Thymus (tissue), 11 donors: ENCODE measurements around the gene HID1. TPM values are rescaled to one million over a fixed set of nuclear protein-coding genes. Genes with fewer than 3 reads are reported as not detected.

Experiments
- DNase-seq, 9 donors: peaks; one replicate each; pipeline ENCODE4 v3.0.0-alpha.2; 2013; ENCODE audit warnings: low spot score in 9 of 9, low read depth in 6 of 9, missing footprints in 1 of 9
- H3K27ac ChIP-seq, 2 donors: one replicate each; pipeline ENCODE4 v1.5.1; 2013; ENCODE audit warnings: control low read depth in 1 of 2, low read depth in 1 of 2, low read length in 1 of 2, mild to moderate bottlenecking in 1 of 2, moderate library complexity in 1 of 2
- H3K27me3 ChIP-seq, 2 donors: one replicate each; pipeline ENCODE4 v1.5.1; 2013; ENCODE audit warnings: low read length in 1 of 2; ENCODE audit not compliant: control insufficient read depth in 2 of 2, insufficient read depth in 1 of 2
- H3K36me3 ChIP-seq, 2 donors: one replicate each; pipeline ENCODE4 v1.5.1; 2013; ENCODE audit warnings: low read length in 1 of 2, mild to moderate bottlenecking in 1 of 2, moderate library complexity in 1 of 2; ENCODE audit not compliant: control insufficient read depth in 2 of 2, insufficient read depth in 2 of 2
- H3K4me1 ChIP-seq, 2 donors: one replicate each; pipeline ENCODE4 v1.5.1; 2013; ENCODE audit warnings: low read length in 2 of 2; ENCODE audit not compliant: control insufficient read depth in 2 of 2, insufficient read depth in 2 of 2
- H3K4me3 ChIP-seq, 2 donors: one replicate each; pipeline ENCODE4 v1.5.1; 2013; ENCODE audit warnings: low read length in 2 of 2, control low read depth in 1 of 2, mild to moderate bottlenecking in 1 of 2
- H3K9me3 ChIP-seq, 2 donors: one replicate each; pipeline ENCODE4 v1.5.1; 2013; ENCODE audit warnings: low read length in 1 of 2, mild to moderate bottlenecking in 1 of 2; ENCODE audit not compliant: control insufficient read depth in 2 of 2, insufficient read depth in 1 of 2
- WGBS: extraction: QIAGEN DNeasy Blood & Tissue Kit; methylation state at CpG from one replicate; pipeline ENCODE4 v1.1.7; 2013; 5-methylcytosine and 5-hydroxymethylcytosine counted together
- polyA plus RNA-seq: library from polyadenylated mRNA; stranded (reverse); fragments of 200-250 nt; gene quantifications from one replicate; pipeline ENCODE4 v1.2.3, GENCODE V29; 2013
- total RNA-seq: library from RNA; stranded (reverse); fragments of 120-200 nt; gene quantifications from one replicate; pipeline ENCODE4 v1.2.4, GENCODE V29; 2013
- donor health status: healthy.

The HID1 gene
- total and polyA plus RNA-seq, 2 donors: 1.3 to 9.9 TPM

DNA sequence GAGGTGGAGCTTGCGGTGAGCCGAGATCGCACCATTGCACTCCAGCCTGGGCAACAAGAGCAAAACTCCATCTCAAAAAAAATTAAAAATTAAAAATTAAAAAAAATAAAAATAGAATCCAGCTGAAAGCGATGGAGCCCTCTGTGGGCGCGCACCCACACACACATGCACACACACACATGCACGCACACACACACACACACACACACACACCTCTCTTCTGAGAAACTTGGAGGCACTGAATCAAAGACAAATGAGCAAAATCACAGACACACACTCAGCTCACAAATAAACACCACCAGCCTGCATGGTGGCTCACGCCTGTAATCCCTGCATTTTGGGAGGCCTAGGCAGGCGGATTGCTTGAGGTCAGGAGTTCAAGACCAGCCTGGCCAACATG is 69.5 kb downstream of the HID1 start:
- H3K27ac ChIP-seq: no peak overlapping the region
- no peaks in the 10 kb centered on the region for H3K9me3 ChIP-seq
- H3K4me3 ChIP-seq: no peak overlapping the region
- H3K4me1 ChIP-seq: no peaks in the 10 kb centered on the region
- H3K36me3 ChIP-seq: no peaks in the 10 kb centered on the region
- no peak for DNase-seq
- peaks cover 0 to 40% of the 10 kb centered on the region in 2 donors for H3K27me3 ChIP-seq
- WGBS: 91% methylated on average over 9 of the region's 9 CpGs

DNA sequence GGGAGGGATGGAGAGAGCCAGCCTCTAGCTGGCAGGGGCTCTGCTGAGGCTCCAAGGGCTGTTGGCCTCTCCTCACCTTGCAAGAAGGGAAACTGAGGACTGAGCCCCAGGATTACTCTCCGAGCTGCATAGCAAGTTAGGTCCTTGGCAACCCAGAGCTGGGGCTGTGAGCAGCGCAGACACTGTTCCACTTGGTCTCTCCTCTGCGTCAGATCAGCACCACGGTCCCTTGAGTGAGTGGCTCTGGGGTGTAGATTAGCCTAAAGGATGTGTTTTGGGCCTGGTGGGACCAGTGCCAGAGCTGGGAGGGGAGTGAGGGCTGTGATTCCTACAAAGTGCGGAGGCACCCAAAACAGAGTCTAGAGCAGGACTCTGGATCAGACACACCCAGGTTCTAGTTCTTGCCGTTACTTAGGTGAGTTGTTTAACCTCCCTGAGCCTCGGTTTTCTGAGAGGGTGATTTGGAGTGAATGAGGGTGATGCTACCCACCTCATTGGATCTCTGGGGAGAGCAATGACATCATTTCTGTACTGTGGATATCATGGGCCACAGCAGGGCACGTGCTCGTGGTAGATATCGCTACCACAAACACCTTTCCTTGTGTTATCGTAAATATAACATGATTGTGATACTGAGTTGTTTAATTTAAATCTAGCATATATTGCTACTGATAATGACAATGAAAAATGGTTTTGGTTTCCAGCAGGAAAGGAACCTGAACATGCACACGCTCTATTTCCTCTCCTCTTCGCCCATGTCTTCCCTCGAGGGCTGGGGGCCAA is 71.0 kb downstream of the HID1 start:
- H3K27me3 ChIP-seq: peaks cover 2 to 49% of the 10 kb centered on the region in 2 donors
- no peaks in the 10 kb centered on the region for H3K36me3 ChIP-seq
- DNase-seq: no peak
- no peak overlapping the region for H3K4me3 ChIP-seq
- H3K27ac ChIP-seq: no peak overlapping the region
- WGBS: 47% methylated on average over 14 of the region's 14 CpGs
- H3K9me3 ChIP-seq: no peaks in the 10 kb centered on the region
- no peaks in the 10 kb centered on the region for H3K4me1 ChIP-seq

Other genes with a start within 250 kb of the HID1 start
- gene RAB37, start 235.5 kb downstream of the HID1 start, total RNA-seq: 19.9 TPM
- gene RAB37, start 235.5 kb downstream of the HID1 start, polyA plus RNA-seq: 29.3 TPM
- 49.5 TPM for gene NHERF1, start 224.1 kb downstream of the HID1 start, total RNA-seq
- 56.6 TPM for gene NHERF1, start 224.1 kb downstream of the HID1 start, polyA plus RNA-seq
- gene NAT9, start 196.4 kb downstream of the HID1 start, total RNA-seq: 17.8 TPM
- 31.1 TPM for gene NAT9, start 196.4 kb downstream of the HID1 start, polyA plus RNA-seq
- 0.05 TPM for gene GRIN2C, start 112.9 kb downstream of the HID1 start, total RNA-seq
- gene GRIN2C, start 112.9 kb downstream of the HID1 start, polyA plus RNA-seq: 0.07 TPM
- 8.2 TPM for gene FDXR, start 99.8 kb downstream of the HID1 start, total RNA-seq
- gene FDXR, start 99.8 kb downstream of the HID1 start, polyA plus RNA-seq: 14.1 TPM
- gene FADS6, start 79.1 kb downstream of the HID1 start, total RNA-seq: 0.14 TPM
- 1.0 TPM for gene FADS6, start 79.1 kb downstream of the HID1 start, polyA plus RNA-seq
- 0.09 TPM for gene USH1G, start 49.5 kb downstream of the HID1 start, total RNA-seq
- gene USH1G, start 49.5 kb downstream of the HID1 start, polyA plus RNA-seq: 0.14 TPM
- 0.05 TPM for gene OTOP2, start 48.5 kb downstream of the HID1 start, total RNA-seq
- 0.23 TPM for gene OTOP2, start 48.5 kb downstream of the HID1 start, polyA plus RNA-seq
- under 0.01 TPM for gene OTOP3, start 36.9 kb downstream of the HID1 start, total RNA-seq
- gene OTOP3, start 36.9 kb downstream of the HID1 start, polyA plus RNA-seq: 0.05 TPM
- gene CDR2L, start 14.9 kb upstream of the HID1 start, total RNA-seq: 0.57 TPM
- 1.4 TPM for gene CDR2L, start 14.9 kb upstream of the HID1 start, polyA plus RNA-seq
- gene MRPL58, start 39.9 kb upstream of the HID1 start, total RNA-seq: 35.7 TPM
- gene MRPL58, start 39.9 kb upstream of the HID1 start, polyA plus RNA-seq: 40.9 TPM
- gene ATP5PD, start 74.2 kb upstream of the HID1 start, total RNA-seq: 288 TPM
- gene ATP5PD, start 74.2 kb upstream of the HID1 start, polyA plus RNA-seq: 390 TPM
- gene KCTD2, start 74.5 kb upstream of the HID1 start, total RNA-seq: 10.0 TPM
- 20.4 TPM for gene KCTD2, start 74.5 kb upstream of the HID1 start, polyA plus RNA-seq
- 0.76 TPM for gene SLC16A5, start 115.2 kb upstream of the HID1 start, total RNA-seq
- 5.0 TPM for gene SLC16A5, start 115.2 kb upstream of the HID1 start, polyA plus RNA-seq
- gene ARMC7, start 137.2 kb upstream of the HID1 start, total RNA-seq: 4.3 TPM
- 10.0 TPM for gene ARMC7, start 137.2 kb upstream of the HID1 start, polyA plus RNA-seq
- 64.2 TPM for gene NT5C, start 159.0 kb upstream of the HID1 start, total RNA-seq
- 103 TPM for gene NT5C, start 159.0 kb upstream of the HID1 start, polyA plus RNA-seq
- 92.1 TPM for gene JPT1, start 181.8 kb upstream of the HID1 start, total RNA-seq
- 130 TPM for gene JPT1, start 181.8 kb upstream of the HID1 start, polyA plus RNA-seq
- 342 TPM for gene SUMO2, start 210.2 kb upstream of the HID1 start, total RNA-seq
- gene SUMO2, start 210.2 kb upstream of the HID1 start, polyA plus RNA-seq: 135 TPM
- 54.5 TPM for gene NUP85, start 232.9 kb upstream of the HID1 start, total RNA-seq
- gene NUP85, start 232.9 kb upstream of the HID1 start, polyA plus RNA-seq: 88.3 TPM